Epidermal melanocyte (primary cell): ENCODE measurements around the gene CD248.
"Not testable (repeated sequence)": the region's sequence is repeated elsewhere in the genome, so short reads cannot be mapped to it uniquely, and the experiment has no call there.

Experiments
- DNase-seq: peaks from one replicate; pipeline ENCODE4 v3.0.0; 2011; ENCODE audit warnings: low spot score; ENCODE audit not compliant: insufficient read length

The CD248 gene

GRCh38 chr11:66313321-66314185 lies 3.3 kb downstream of the CD248 start:
- no peak for DNase-seq

- peak; percentile 95 for DNase-seq
Observed at GRCh38 chr11:66312549-66313320, 4.1 kb downstream of the CD248 start.

GRCh38 chr11:66311965-66312548 lies 4.8 kb downstream of the CD248 start:
- DNase-seq: peak; percentile 66

- DNase-seq: no peak
Observed at GRCh38 chr11:66311470-66311964, 5.3 kb downstream of the CD248 start.

GRCh38 chr11:66310803-66311440 lies 5.9 kb downstream of the CD248 start:
- not testable (repeated sequence) for DNase-seq

- no peak for DNase-seq
Observed at GRCh38 chr11:66310324-66310723, 6.5 kb downstream of the CD248 start.

GRCh38 chr11:66309475-66309874 lies 7.4 kb downstream of the CD248 start:
- DNase-seq: no peak

- no peak for DNase-seq
Observed at GRCh38 chr11:66302656-66303055, 14.2 kb downstream of the CD248 start.

- DNase-seq: no peak
Observed at GRCh38 chr11:66299186-66299585, 17.7 kb downstream of the CD248 start.

- DNase-seq: no peak
Observed at GRCh38 chr11:66297610-66298009, 19.2 kb downstream of the CD248 start.

- DNase-seq: no peak
Observed at GRCh38 chr11:66294626-66295620, 21.9 kb downstream of the CD248 start.

- no peak for DNase-seq
Observed at GRCh38 chr11:66293777-66294625, 22.8 kb downstream of the CD248 start.

GRCh38 chr11:66293352-66293751 lies 23.5 kb downstream of the CD248 start:
- DNase-seq: no peak

- no peak for DNase-seq
Observed at GRCh38 chr11:66292543-66293332, 24.1 kb downstream of the CD248 start.

- no peak for DNase-seq
Observed at GRCh38 chr11:66291706-66292542, 24.9 kb downstream of the CD248 start, which contains the start of gene TMEM151A. Gene TMEM151A, plus strand, starts transcription at chr11:66291894. Its CDS starts 120 bp downstream, at chr11:66292014.

GRCh38 chr11:66291303-66291705 lies 25.5 kb downstream of the CD248 start:
- peak; percentile 12 for DNase-seq

- no peak for DNase-seq
Observed at GRCh38 chr11:66290330-66290621, 26.6 kb downstream of the CD248 start.
